HG02973 (cell line): Measurements from ENCODE around the gene CDH13.

Source experiments
- ATAC-seq: cut with Tn5 transposase; IDR thresholded peaks from one replicate; pipeline ENCODE4 v1.9.1; 2021; ENCODE audit warnings: moderate library complexity; ENCODE audit not compliant: unreplicated experiment

Gene CDH13

DNA sequence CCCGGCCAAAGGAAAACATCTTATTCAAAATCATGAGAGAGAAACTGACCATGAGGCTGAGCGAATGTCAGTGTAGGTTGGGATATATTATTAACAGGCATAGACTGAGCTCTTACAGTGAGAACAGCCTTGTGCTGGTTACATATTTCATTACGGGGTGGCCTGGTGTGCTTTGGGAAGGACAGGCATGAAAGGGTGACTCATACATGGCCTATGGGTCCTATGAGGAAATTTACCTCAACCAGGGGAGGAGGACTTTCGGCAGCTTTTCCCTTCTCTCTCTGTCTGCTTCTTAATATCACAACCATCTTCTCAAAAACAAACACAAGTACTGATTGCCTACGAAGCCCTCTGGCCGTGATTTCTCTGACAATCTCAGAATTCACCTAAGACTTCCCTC is 579.1 kb downstream of the CDH13 start:
- ATAC-seq, result no peak

DNA sequence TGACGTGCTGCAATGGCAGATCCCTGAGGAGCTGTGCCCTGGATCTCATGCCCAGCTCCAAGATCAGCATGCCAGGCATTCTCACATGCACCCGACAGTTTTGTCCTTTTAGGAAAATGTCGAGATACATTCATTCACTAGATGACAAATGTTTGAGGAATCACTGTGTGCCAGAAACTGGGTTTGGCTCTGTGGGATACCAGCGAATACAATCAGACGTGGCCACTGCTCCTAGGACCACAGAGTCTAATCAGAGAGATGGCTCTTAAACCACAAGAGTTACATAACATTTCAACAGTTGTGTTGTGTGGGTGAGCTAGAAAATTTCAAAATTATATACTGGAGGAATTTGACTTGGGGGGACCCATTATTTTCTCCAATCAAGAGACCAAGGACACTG is 579.7 kb downstream of the CDH13 start:
- ATAC-seq, result no peak

DNA sequence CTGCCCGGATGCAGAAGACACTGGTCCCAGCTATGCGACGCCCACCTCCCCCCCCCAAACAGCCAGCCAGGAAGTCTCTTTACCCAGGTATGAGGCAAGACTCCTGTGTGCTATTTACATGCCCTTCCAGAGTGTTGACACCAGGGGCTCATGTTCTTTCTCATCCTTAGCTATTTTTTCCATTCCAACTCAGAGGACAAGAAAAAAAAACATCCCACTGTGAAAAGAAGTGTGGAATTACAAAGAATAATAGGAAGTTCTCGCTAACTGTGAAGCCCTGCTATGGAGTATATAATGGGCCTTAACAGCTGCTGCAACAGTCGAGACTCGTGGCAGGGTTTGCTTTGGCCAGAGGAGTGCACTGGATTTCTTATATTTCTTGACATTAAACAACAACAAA is 584.9 kb downstream of the CDH13 start:
- no peak for ATAC-seq

DNA sequence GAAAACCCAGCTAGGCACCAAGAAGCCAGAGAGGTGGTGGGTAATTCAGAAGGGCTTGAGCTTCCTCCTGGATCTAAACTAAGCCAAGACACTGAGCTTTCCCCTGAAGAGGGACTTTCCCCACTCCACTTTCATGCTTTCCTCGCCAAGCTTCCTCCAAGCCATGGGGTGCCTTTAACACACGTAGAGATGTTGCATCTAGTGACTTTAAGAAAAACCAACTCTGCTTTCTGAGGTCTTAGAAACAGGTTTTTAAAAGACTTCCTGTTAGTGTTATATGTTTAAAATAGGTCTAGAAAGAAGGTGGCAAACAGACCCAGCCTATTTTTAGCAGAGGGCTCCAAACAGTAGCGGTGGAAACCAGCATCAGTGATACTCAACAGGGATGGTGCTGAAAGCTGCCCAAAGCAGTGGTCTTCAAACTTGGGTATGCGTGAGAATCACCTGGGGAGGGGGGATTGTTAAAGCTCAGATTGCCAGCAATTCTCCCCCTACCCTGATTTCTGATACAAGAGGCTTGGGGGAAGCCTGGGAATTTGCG is 585.6 kb downstream of the CDH13 start:
- no peak for ATAC-seq

DNA sequence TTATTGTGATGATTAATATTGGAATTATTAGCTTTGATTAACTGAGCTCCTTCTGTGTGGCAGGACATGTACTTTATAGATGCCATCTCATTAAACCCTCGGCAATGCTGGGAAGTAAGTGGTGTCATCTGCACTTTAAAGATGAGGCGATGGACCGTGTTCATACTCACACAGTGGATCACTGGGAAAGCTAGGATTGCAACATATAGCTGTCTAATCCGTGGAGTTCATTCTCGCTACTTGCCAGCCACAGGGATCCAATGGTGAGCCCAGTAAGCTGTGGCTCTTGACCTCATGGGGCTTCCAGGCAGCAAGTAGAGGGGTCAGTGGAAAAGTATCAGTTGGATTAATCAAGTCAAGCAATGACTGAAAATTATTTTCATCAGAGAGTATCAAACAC is 587.9 kb downstream of the CDH13 start:
- ATAC-seq, result no peak

DNA sequence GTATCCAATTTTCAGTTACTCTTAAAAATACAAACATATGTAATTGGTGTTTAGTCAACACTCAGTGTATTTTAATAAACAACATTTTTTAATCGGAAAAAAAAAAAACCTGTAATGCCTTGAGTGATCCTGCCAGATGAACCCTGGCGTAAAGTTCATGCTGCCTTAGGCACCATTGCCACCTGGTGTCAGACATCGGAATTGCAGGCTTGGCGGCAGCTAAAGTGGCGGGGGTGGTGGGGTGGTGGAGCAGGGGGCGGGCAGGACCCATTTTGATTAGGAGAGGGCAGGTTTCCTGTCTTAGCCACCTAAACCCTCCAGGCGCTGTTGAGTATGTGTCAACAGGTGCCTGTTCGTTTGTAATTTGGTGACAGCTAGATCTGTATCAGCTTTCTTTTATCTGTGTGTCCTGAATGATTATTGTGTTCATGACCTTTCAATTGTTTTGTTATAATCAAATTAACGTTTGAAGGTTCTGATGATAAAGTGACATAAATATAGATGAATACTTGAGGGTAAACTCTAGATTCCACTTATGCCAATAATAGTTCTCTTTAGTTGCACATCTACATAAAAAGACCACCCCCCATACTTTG is 588.7 kb downstream of the CDH13 start:
- ATAC-seq, result no peak

DNA sequence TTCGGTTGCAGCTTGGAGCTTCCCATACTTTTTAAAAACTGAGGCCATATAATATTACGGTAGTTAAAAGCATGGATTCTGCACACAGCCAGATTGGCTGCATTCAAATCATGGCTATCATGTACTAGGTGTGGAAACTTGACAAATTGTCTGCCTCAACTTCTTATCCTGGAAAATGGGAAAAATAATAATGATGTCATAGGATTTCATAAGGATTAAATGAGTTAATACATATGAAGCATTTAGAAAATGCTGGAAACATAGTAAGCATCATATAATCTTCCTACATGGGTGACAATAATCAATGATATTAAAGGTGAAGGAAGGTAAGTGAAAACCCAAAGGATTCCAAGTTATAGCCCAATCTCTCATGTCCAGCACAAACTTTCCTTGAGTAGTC is 592.5 kb downstream of the CDH13 start:
- no peak for ATAC-seq

DNA sequence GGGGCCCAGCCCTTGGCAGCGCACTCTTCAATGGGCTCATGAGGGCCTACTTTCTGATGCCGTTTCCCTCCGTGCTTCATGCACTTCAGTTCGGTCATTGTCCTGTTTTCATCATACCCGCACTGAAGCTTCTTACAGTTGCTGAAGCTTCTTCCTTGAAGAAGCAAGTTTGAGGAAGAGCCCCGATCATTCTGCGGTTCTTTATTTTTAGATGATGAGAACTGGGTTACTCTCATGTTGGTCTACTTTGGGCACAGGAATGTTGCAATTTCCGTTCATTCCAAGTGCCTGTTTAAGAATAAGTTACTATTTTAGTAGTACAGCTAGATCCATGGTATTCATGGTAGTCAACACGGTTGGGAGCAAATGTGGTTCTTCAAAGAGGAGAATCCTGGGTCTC is 593.3 kb downstream of the CDH13 start:
- ATAC-seq, result no peak

DNA sequence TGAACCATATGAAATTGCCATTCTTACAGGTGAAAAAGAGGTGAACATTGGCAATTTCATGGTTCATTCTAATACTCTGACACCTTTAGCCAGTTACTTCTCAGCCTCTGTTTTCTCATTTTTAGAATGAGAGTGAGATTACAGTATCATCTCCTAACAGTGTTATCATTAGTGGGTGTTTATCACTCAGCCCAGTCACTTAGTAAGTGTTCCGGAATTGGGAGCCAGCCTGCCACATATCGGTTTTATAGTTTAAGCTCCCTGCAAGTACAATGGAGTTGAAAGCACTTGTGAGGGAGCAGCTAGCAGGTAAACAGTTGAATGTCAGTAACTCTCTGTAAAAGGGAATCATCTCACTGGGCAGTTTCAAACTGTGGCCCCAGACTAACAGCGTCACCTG is 597.9 kb downstream of the CDH13 start:
- ATAC-seq, result no peak

DNA sequence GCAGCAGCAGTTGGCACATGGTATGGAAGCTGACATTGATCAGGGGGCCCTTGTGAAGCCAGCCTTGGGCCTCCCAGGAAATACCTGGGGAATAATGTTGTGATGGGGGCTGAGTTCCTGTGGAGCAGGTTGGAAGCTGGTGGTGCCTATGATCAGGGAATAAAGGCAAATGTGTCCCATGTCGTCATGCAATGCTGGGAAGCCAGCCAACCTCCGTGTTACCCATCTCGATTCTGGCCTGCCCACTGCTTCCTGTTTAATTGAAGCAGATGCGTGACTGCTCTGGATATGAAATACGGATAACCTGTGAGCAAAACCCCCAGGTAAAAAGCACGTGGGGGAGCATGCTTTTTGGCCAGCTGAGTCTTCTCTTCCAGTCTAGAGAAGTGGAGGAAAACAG is 600.6 kb downstream of the CDH13 start:
- no peak for ATAC-seq

DNA sequence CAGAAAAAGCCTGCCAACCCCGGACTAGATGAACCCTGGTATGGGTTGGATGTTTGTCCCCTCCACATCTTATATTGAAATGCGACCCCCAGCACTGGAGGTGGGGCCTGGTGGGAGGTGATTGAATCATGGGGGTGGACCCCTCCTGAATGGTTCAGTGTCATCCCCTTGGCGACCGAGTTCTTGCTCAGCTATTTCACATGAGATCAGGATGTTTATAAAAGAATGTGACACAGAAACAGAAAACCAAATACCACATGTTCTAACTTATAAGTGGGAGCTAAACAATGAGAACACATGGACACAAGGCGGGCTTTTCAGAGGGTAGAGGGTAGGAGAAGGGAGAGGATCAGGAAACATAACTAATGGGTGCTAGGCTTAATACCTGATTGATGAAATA is 605.0 kb downstream of the CDH13 start:
- ATAC-seq, result no peak

DNA sequence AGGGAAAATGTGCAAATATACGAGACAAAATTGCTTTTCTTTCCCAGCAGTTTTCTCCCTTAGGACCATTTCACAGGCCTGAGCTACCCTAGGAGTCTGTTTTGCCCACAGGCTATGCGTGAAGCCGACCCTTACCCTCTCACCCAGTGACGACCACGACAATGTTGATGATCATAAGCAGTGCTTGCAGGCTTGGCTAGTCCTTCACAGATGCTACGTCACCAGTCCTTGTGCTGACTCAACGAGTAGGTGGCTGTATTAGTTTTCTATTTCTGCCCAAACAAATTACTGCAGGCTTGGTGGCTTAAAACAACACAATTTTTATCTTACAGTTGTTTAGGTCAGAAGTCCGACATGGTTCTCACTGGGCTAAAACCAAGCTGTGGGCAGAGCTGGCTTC is 606.4 kb downstream of the CDH13 start:
- ATAC-seq, result no peak

DNA sequence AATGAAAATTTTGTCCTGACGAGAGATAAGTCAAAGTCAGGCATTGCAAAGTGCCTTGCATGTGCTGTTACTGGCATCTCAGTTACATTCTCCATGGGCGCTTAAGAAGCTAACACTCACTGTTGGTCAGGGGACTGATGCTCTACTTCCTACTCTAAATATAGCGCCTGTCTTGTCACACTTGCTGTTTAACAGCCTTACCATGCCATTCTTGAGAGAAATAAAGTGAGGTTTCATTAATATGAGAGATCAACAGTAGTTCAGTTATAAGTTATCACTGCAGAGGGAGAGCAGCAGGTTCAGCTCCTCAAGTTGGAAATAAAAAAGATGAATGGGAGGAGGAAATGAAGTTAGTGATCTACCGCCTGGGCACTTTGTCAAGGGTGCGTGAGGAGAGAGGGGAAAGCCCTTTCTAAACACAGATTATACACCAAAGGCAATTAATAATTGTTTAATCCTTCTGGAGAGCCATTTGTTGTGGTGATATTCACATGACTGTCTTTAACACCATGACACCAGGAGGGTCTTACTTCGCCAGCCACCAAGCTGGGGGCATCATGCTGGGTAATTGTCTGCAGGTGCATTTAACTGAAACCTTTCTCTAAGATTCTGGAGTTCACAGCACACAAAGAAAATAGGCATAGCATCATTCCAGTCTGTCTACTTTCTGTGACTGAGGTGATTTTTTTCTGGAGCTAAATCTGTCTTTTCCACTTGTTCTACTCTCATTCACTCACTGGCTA is 612.4 kb downstream of the CDH13 start:
- ATAC-seq, result no peak

DNA sequence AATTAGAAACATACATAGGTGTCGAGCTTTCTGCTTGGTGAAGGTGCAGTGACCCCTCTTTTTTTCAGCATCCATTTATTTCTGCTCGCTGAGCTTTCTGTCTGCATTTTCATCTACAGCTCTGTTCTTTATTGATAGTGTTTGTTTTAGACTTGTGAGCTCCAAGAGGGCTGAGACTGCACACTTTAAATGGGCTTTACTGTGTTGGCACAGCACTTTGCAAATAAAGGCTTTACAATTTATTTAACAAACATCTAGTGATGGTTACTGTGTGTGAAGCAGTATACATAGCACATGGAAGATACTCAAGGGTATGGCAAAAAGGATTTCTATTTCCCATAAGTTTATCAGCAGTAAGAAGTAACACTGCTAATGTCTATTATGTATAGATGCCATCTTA is 617.3 kb downstream of the CDH13 start:
- no peak for ATAC-seq

DNA sequence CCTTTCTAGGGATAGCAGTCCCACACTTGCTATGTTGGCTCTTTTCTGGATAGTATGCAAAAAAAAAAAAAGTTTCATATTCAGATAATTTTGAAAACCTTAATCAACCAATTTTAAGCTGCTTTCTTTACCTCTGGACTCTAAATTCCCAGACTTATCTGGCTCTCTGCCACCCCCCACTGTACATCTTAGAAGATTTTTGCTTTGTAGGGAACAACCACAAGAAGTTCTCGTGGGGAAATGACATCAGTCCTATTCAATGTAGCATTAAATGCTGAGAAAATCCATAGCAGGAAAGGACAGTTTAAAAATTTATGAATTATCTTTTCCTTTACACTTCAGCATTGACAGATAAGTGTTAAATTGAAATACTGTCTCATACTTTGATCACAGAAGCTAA is 618.3 kb downstream of the CDH13 start:
- no peak for ATAC-seq

DNA sequence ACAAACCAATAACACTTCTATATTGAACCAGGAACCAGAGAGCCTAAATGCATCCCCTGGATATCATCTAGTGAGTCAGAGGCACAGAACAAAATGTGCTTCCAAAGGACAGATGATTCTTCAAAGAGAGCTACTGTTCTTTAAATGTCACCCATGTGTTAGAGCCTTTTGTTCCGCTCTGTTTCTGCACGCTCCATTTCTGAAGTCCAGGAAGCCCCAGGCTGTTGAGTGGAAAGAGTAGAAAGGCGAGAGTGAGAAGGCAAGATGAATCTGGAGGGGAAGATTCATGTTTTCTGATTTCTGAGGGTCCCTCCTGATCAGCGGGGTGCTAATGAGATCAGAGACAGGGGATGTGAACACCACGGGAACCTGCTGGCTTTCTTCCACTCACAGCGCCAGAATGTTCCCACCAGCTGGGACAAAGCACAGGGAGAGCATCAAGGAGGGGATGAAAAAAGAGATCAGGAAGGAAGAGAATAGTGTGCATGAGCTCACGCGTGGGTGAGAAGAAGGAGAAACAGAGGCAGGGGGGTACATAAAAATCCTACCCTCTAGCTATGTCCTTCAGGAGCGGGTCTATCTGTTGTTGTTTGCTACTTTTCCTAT is 621.1 kb downstream of the CDH13 start:
- no peak for ATAC-seq

DNA sequence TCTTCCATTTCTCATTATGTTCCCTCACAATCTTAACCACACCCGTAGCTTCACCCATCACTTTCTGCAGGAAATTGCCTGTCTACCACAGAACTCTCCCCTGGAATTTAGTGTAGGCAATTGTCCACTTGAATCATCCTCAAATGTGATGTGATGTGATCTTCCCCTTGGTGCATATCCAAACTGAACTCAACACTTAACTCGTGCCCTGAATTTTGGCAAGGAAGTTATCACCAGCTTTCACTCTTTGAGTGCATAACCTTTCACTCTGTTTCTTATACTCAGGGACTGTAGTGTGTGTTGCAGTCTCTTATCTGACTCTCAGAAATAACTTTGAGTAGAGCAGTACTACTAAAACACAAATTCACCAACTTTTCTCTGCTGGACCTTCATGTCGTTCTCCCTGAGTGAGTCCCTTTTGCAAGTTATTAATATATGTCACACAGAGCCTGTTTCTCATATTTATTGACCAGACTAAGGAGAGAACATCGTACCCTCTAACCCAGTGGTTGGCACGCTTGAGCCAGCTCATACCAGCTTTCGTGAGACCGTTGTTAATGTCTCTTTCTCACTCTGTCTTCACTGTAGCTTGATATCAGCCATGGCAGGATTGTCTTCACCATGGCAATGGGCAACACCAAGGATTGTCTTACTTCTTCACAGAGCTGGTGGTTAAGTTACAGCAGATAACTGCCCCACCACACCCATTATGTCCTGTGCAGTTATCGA is 622.1 kb downstream of the CDH13 start:
- no peak for ATAC-seq

DNA sequence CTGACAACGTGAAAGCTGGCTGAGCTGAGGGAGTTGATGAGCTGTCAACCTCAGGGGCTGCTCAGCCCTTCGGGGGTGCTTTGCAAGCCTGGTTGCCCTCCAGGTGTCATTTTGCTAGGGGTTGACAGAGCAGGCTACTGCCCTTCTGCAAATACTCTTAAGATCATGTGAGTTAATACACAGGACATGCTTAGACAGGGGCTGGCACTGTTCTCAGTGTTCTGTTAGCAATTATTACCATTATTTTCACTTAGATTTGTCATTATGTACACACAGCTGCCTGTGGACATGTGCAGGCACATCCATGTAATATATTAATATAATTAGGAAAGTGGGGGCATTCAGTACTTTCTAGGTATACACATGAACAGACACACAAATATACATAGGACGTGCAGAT is 626.8 kb downstream of the CDH13 start:
- ATAC-seq, result no peak

DNA sequence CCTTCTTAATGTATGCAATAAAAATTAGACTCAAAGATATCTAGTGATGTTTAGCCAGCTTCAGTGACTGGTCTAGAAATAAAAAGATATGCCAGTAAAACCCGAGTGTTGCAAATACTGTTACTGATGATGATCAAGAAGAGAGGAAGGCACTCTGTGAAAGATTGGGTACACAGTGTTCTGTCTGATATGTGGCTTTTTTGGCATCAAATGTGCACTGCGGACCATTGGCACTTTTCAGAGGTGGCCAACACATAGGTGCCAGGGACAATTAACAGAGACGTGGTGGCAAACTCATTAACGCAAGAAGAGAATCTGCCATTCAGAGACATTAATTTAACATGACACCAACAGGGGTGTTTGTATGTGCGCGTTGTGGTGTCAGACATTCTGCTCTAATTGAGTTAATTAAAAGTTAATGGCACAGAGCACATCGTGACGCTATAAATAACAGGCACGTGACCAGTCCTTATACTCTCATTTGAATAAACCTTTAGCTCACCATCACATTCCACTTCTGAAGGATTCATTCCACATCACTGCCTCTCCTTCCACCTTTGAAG is 631.7 kb downstream of the CDH13 start:
- ATAC-seq, result no peak

DNA sequence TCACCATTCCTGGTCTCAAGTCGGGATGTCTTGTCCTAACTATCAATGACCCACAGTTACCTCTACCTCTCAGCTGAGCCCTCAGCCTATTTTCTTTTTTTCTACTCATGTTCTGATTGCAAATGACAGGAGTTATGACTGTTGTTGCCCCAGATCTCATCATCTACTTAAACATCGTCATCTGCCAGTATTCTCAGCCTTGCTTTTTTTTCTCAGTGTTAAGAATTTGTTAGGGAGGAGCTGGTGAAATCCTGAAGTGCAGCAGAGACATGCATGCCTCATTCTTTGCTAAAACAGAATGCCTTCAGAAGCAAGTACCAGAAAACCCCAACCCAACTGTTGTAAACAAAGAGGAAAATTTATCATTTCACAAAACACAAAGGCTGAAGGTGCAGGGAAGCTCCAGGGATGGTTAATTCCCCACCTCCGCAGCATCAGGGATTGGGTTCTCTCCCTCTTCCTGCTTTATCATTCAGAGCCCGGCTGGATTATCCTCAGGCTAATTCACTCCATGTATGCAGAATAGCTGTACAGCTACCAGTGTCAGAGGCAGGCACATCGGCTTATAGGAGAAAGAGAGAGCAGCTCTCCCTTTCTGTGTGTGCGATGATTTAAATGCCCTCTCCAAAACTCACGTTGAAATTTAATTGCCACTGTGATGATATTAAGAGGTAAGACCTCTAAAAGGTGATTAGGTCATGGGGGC is 640.2 kb downstream of the CDH13 start:
- no peak for ATAC-seq

DNA sequence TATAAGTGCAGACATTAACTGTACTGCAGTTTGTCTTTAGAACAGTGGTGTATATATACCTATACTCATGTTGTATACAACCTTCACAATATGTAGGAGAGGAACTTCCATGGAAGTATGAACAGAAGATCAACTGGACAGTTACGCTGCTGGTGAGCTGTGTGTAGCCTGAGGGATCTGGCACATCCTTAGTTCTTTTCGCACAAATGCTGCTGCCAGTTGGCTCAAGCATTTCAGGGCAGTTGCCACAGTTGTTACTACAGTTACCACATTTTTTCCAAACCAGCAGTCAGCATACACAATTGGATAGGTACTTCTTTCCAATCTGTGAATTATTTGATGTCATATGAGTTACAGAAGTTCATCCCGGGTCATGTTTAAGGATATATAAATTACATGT is 641.4 kb downstream of the CDH13 start:
- no peak for ATAC-seq
